K562 (cell line): ENCODE measurements around the gene OBSL1. TPM values are rescaled to one million over a fixed set of nuclear protein-coding genes. Genes with fewer than 3 reads are reported as not detected.

Source experiments
- ARHGAP35 ChIP-seq: fragments of 450-650 bp; IDR thresholded peaks from 2 replicates; pipeline ENCODE4 v1.6.1; 2018; ENCODE audit not compliant: partially characterized antibody
- CCNT2 ChIP-seq: IDR thresholded peaks from 2 replicates; pipeline ENCODE4 v1.6.1; 2011; ENCODE audit warnings: borderline replicate concordance, low read depth, mild to moderate bottlenecking, moderate library complexity, mixed read lengths, low read length; ENCODE audit not compliant: insufficient read length; ENCODE audit errors: extremely low read depth
- HDAC1 ChIP-seq, 2 experiments: fragments of 450-650 bp; IDR thresholded peaks; 2 replicates each; pipeline ENCODE4 v1.6.1; 2016 to 2017; ENCODE audit warnings: inconsistent platforms in 1 of 2, mild to moderate bottlenecking in 1 of 2, moderate library complexity in 1 of 2
- KLF13 ChIP-seq: fragments of 450-650 bp; IDR thresholded peaks from 2 replicates; pipeline ENCODE4 v1.6.1; 2016; ENCODE audit warnings: missing genetic modification characterization, low read depth, mild to moderate bottlenecking, missing compliant biosample characterization, moderate library complexity, borderline replicate concordance
- PRDM10 ChIP-seq: fragments of 450-650 bp; IDR thresholded peaks from 2 replicates; pipeline ENCODE4 v1.6.1; 2018; ENCODE audit not compliant: partially characterized antibody
- ZBTB11 ChIP-seq, 3 experiments: fragments of 200-800 bp in 1 of 3; fragments of 250-450 bp in 1 of 3; fragments of 450-650 bp in 1 of 3; sonication (Bioruptor Pico) in 1 of 3; sonication (Bioruptor generic) in 1 of 3; formaldehyde crosslinking in 1 of 3; IDR thresholded peaks; 2 replicates each; pipeline versions ENCODE4 v1.6.1 to v1.8.0; 2016 to 2022; ENCODE audit warnings: mild to moderate bottlenecking in 2 of 3, missing genetic modification characterization in 2 of 3, missing compliant biosample characterization in 1 of 3, moderate library complexity in 1 of 3
- ZFP30 ChIP-seq: fragments of 250-450 bp; sonication (Bioruptor Pico); IDR thresholded peaks from 2 replicates; pipeline ENCODE4 v1.8.0; 2022; ENCODE audit warnings: moderate library complexity, mild to moderate bottlenecking, inconsistent platforms, borderline replicate concordance
- ZFP36 ChIP-seq: fragments of 150-350 bp; IDR thresholded peaks from 2 replicates; pipeline ENCODE4 v1.6.1; 2018; ENCODE audit warnings: low read length, low read depth; ENCODE audit not compliant: partially characterized antibody
- ZNF224 ChIP-seq: sonication (generic); formaldehyde crosslinking; IDR thresholded peaks from 2 replicates; pipeline ENCODE4 v1.8.0; 2022; ENCODE audit warnings: mild to moderate bottlenecking, missing genetic modification reagents
- ZNF253 ChIP-seq: fragments of 250-450 bp; sonication (Bioruptor Pico); conservative IDR thresholded peaks from 2 replicates; pipeline ENCODE4 v1.6.1; 2021; ENCODE audit warnings: mild to moderate bottlenecking
- ZNF431 ChIP-seq: sonication (generic); formaldehyde crosslinking; IDR thresholded peaks from 2 replicates; pipeline ENCODE4 v1.8.0; 2022; ENCODE audit warnings: mild to moderate bottlenecking, missing genetic modification reagents
- polyA plus RNA-seq, 8 experiments: library from polyadenylated mRNA; depleted of rRNA in 4 of 8; stranded (reverse) in 5 of 8; unstranded in 3 of 8; fragments of >200 nt; fragmentation: Nextera tagmentation in 2 of 8; fragmentation: Illumina TruSeq in 1 of 8; extraction: Ambion mirVana in 2 of 8; extraction: Trizol in 1 of 8; gene quantifications; 2 replicates each; pipeline versions ENCODE4 v1.2.1 to v1.2.3, GENCODE V29; 2011 to 2014; ENCODE audit warnings: inconsistent platforms in 1 of 8, missing spikeins in 1 of 8
- total RNA-seq, 7 experiments: library from RNA; depleted of rRNA in 6 of 7; stranded (reverse); fragments of >200 nt in 6 of 7; fragmentation: Illumina TruSeq in 2 of 7; extraction: Trizol in 2 of 7; gene quantifications; 2 replicates each; pipeline versions ENCODE4 v1.2.1 to v1.2.3, GENCODE V29; 2011 to 2021; ENCODE audit warnings: low replicate concordance in 1 of 7
- TF ChIP-seq, protein P1 (sequence below): fragments of 450-650 bp; IDR thresholded peaks from 2 replicates; pipeline ENCODE4 v1.6.1; 2017; ENCODE audit warnings: antibody characterized with exemption, mild to moderate bottlenecking

The OBSL1 gene
- total and polyA plus RNA-seq, 9 of the 15 experiments (the other 6 are each of a cell fraction or from before 2014, with no cell fraction given) = 1.2 to 26.6 (median 8.6) TPM

DNA sequence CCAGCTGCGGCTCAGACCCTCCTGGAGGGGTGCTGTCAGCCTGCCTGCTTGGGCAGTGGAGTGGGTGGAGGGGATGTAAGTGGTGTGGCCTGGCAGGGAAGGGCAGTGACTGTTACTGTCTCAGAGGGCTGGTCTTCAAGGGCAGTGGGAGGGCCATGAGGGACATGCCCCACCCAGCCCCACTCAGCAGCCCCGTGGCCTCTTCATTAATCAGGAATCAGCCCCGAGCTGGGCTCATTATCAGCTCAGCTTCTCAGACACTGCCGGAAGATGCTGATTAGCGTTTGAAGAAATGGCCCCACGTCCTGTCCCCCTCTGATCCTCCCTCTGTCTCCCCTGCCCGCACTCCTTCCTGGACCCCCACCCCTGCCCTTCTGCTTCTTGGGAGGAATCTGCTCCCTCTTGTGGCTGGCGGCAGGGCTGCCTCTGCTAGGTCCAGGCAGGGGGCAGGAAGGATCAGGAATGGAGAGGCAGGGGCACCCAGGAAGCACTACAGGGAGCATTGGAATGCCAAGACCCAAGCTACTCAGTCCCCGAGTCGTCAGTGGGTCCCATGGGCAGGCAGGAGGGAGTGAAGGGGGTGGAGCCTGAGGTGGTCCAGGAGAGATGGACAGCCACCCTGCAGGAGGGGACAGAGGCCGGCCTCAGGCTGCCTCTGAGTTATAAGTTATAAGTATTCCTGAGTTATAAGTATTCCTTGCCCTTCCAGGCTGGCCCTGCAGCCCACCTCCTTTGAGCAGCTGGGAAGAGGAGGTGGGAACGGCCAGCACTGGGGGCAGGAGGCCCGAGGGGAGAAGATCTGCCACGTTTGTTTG lies 50.1 kb downstream of the OBSL1 start (continued):
- TF ChIP-seq ZBTB11 (CRISPR knock-in tag; IDR thresholded peaks at IDR 0.05) (0 out of 6 replicates have a peak, but pooled peaks of 1 of the 3 experiments have one; percentile 23), ZFP36 (peak; percentile 55), KLF13 (tag) (no peak), PRDM10 (peak; percentile 34), ZNF431 (CRISPR knock-in tag) (no peak), HDAC1 (IDR thresholded peaks at IDR 0.05) (peak in 1 of 2 experiments; percentile 64; a peak in 2 of 4 replicates), ZNF224 (CRISPR knock-in tag) (no peak), ARHGAP35 (no peak), ZNF253 (CRISPR knock-in tag) (no peak), CCNT2 (peak; percentile 77), ZFP30 (CRISPR knock-in tag) (no peak)
- TF ChIP-seq, protein P1, sequence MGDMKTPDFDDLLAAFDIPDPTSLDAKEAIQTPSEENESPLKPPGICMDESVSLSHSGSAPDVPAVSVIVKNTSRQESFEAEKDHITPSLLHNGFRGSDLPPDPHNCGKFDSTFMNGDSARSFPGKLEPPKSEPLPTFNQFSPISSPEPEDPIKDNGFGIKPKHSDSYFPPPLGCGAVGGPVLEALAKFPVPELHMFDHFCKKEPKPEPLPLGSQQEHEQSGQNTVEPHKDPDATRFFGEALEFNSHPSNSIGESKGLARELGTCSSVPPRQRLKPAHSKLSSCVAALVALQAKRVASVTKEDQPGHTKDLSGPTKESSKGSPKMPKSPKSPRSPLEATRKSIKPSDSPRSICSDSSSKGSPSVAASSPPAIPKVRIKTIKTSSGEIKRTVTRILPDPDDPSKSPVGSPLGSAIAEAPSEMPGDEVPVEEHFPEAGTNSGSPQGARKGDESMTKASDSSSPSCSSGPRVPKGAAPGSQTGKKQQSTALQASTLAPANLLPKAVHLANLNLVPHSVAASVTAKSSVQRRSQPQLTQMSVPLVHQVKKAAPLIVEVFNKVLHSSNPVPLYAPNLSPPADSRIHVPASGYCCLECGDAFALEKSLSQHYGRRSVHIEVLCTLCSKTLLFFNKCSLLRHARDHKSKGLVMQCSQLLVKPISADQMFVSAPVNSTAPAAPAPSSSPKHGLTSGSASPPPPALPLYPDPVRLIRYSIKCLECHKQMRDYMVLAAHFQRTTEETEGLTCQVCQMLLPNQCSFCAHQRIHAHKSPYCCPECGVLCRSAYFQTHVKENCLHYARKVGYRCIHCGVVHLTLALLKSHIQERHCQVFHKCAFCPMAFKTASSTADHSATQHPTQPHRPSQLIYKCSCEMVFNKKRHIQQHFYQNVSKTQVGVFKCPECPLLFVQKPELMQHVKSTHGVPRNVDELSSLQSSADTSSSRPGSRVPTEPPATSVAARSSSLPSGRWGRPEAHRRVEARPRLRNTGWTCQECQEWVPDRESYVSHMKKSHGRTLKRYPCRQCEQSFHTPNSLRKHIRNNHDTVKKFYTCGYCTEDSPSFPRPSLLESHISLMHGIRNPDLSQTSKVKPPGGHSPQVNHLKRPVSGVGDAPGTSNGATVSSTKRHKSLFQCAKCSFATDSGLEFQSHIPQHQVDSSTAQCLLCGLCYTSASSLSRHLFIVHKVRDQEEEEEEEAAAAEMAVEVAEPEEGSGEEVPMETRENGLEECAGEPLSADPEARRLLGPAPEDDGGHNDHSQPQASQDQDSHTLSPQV = peak; percentile 64
